HepG2 (cell line): ENCODE measurements around the gene NUTF2. TPM values are rescaled to one million over a fixed set of nuclear protein-coding genes. Genes with fewer than 3 reads are reported as not detected.

Experiments used
- ATM ChIP-seq: fragments of 450-650 bp; IDR thresholded peaks from 2 replicates; pipeline ENCODE4 v1.7.1; 2017; ENCODE audit warnings: mild to moderate bottlenecking, borderline replicate concordance
- BRCA1 ChIP-seq: sonication (generic); formaldehyde crosslinking; IDR thresholded peaks from 2 replicates; pipeline ENCODE4 v1.4.0; 2020; ENCODE audit warnings: missing genetic modification reagents
- BRF2 ChIP-seq: sonication (generic); formaldehyde crosslinking; IDR thresholded peaks from 2 replicates; pipeline ENCODE4 v1.8.1; 2022; ENCODE audit warnings: mild to moderate bottlenecking, missing genetic modification reagents
- CAMTA2 ChIP-seq: sonication (generic); formaldehyde crosslinking; IDR thresholded peaks from 2 replicates; pipeline ENCODE4 v1.4.0; 2020; ENCODE audit warnings: mild to moderate bottlenecking, missing genetic modification reagents, borderline replicate concordance
- CREB1 ChIP-seq, 2 experiments: fragments of 450-650 bp in 1 of 2; IDR thresholded peaks; 2 replicates each; pipeline ENCODE4 v1.6.1; 2016 to 2017; ENCODE audit warnings: control low read depth in 1 of 2, mild to moderate bottlenecking in 1 of 2, missing compliant biosample characterization in 1 of 2, missing genetic modification characterization in 1 of 2
- DMAP1 ChIP-seq: IDR thresholded peaks from 2 replicates; pipeline ENCODE4 v1.6.1; 2016
- ELF1 ChIP-seq: sonication (generic); formaldehyde crosslinking; IDR thresholded peaks from 2 replicates; pipeline ENCODE4 v1.4.0; 2020; ENCODE audit warnings: missing genetic modification reagents
- HDAC6 ChIP-seq: fragments of 200-600 bp; sonication (generic); IDR thresholded peaks from 2 replicates; pipeline ENCODE4 v1.7.0; 2017; ENCODE audit warnings: mild to moderate bottlenecking, antibody characterized with exemption, low read length, low read depth
- HNRNPK ChIP-seq: fragments of 200-400 bp; formaldehyde crosslinking; IDR thresholded peaks from 2 replicates; pipeline ENCODE4 v1.6.1; 2018; ENCODE audit warnings: low read length, low read depth, moderate library complexity, mild to moderate bottlenecking; ENCODE audit not compliant: poor library complexity, severe bottlenecking
- MIER3 ChIP-seq: IDR thresholded peaks from 2 replicates; pipeline ENCODE4 v1.6.1; 2016; ENCODE audit warnings: missing compliant biosample characterization, borderline replicate concordance
- MTF1 ChIP-seq: sonication (generic); formaldehyde crosslinking; IDR thresholded peaks from 2 replicates; pipeline ENCODE4 v1.5.0; 2020; ENCODE audit warnings: missing genetic modification reagents
- NFATC3 ChIP-seq: sonication (generic); formaldehyde crosslinking; IDR thresholded peaks from 2 replicates; pipeline ENCODE4 v1.5.1; 2020; ENCODE audit warnings: mild to moderate bottlenecking, missing genetic modification reagents
- NFKB2 ChIP-seq: sonication (generic); formaldehyde crosslinking; IDR thresholded peaks from 2 replicates; pipeline ENCODE4 v1.4.0; 2020; ENCODE audit warnings: missing genetic modification reagents, borderline replicate concordance
- POLR2G ChIP-seq: fragments of 200-400 bp; formaldehyde crosslinking; IDR thresholded peaks from 2 replicates; pipeline ENCODE4 v1.6.1; 2018; ENCODE audit warnings: mild to moderate bottlenecking, low read depth, low read length, moderate library complexity
- RELA ChIP-seq: sonication (generic); formaldehyde crosslinking; IDR thresholded peaks from 2 replicates; pipeline ENCODE4 v1.4.0; 2020; ENCODE audit warnings: missing genetic modification reagents
- SMYD3 ChIP-seq: sonication (generic); formaldehyde crosslinking; IDR thresholded peaks from 2 replicates; pipeline ENCODE4 v1.8.1; 2023; ENCODE audit warnings: mild to moderate bottlenecking, missing genetic modification reagents
- SRSF9 ChIP-seq: fragments of 200-400 bp; formaldehyde crosslinking; IDR thresholded peaks from 2 replicates; pipeline ENCODE4 v1.6.1; 2018; ENCODE audit warnings: borderline replicate concordance, mild to moderate bottlenecking, low read depth, low read length; ENCODE audit not compliant: insufficient read depth, poor library complexity, severe bottlenecking
- SSRP1 ChIP-seq: IDR thresholded peaks from 2 replicates; pipeline ENCODE4 v1.6.1; 2016; ENCODE audit warnings: control low read depth
- TCF12 ChIP-seq, 2 experiments: fragments of 450-650 bp in 1 of 2; sonication (generic) in 1 of 2; formaldehyde crosslinking in 1 of 2; IDR thresholded peaks; 2 replicates each; pipeline versions ENCODE4 v1.6.1 to v1.8.0; 2017 to 2022; ENCODE audit warnings: antibody characterized with exemption in 1 of 2, mild to moderate bottlenecking in 1 of 2, missing genetic modification reagents in 1 of 2, moderate library complexity in 1 of 2
- ZNF12 ChIP-seq: sonication (generic); formaldehyde crosslinking; IDR thresholded peaks from 2 replicates; pipeline ENCODE4 v1.5.0; 2020; ENCODE audit warnings: missing genetic modification reagents
- ZNF205 ChIP-seq: IDR thresholded peaks from 2 replicates; pipeline ENCODE4 v1.6.1; 2018; ENCODE audit warnings: missing biosample characterization, missing genetic modification reagents
- ZNF207 ChIP-seq: fragments of 450-650 bp; IDR thresholded peaks from 2 replicates; pipeline ENCODE4 v1.6.1; 2016; ENCODE audit warnings: antibody characterized with exemption, borderline replicate concordance
- ZNF33A ChIP-seq: sonication (generic); formaldehyde crosslinking; IDR thresholded peaks from 2 replicates; pipeline ENCODE4 v1.5.1; 2020; ENCODE audit warnings: missing genetic modification reagents, mild to moderate bottlenecking, moderate library complexity, borderline replicate concordance
- ZNF367 ChIP-seq: sonication (generic); formaldehyde crosslinking; IDR thresholded peaks from 2 replicates; pipeline ENCODE4 v1.4.0; 2020; ENCODE audit warnings: missing genetic modification reagents, borderline replicate concordance
- ZNF512 ChIP-seq: sonication (generic); formaldehyde crosslinking; IDR thresholded peaks from 2 replicates; pipeline ENCODE4 v1.4.0; 2020; ENCODE audit warnings: mild to moderate bottlenecking, missing genetic modification reagents
- ZNF547 ChIP-seq: sonication (generic); formaldehyde crosslinking; IDR thresholded peaks from 2 replicates; pipeline ENCODE4 v1.5.1; 2020; ENCODE audit warnings: mild to moderate bottlenecking, missing genetic modification reagents
- ZNF800 ChIP-seq: sonication (generic); formaldehyde crosslinking; IDR thresholded peaks from 2 replicates; pipeline ENCODE4 v1.4.0; 2020; ENCODE audit warnings: missing genetic modification reagents
- polyA plus RNA-seq, 8 experiments: library from polyadenylated mRNA; depleted of rRNA in 3 of 8; stranded (reverse) in 7 of 8; unstranded in 1 of 8; fragments of >200 nt; fragmentation: Illumina TruSeq in 4 of 8; extraction: Trizol in 4 of 8; gene quantifications; 2 replicates each; pipeline versions ENCODE4 v1.2.1 to v1.2.3, GENCODE V29; 2011 to 2016; ENCODE audit warnings: low read depth in 4 of 8, missing spikeins in 1 of 8, mixed read lengths in 1 of 8; ENCODE audit not compliant: insufficient read depth in 1 of 8
- total RNA-seq, 5 experiments: library from RNA; depleted of rRNA; stranded (reverse); fragments of >200 nt; fragmentation: Illumina TruSeq; extraction: Trizol; gene quantifications; 2 replicates each; pipeline ENCODE4 v1.2.3, GENCODE V29; 2016; ENCODE audit warnings: low read depth in 1 of 5

The NUTF2 gene
- total and polyA plus RNA-seq, 2 of the 13 experiments (the other 11 are each of a cell fraction or from before 2014, with no cell fraction given) = 168 to 214 TPM

GRCh38 chr16:67841816-67842508 lies 4.8 kb upstream of the NUTF2 start, which contains the start of gene THAP11 (continued):
- peak; percentile 84 for TF ChIP-seq MIER3 (CRISPR knock-in tag)
- TF ChIP-seq ZNF12 (CRISPR knock-in tag) = no peak
- TF ChIP-seq SRSF9 = no peak
- peak; percentile 49; the same call in 1 of the 2 replicates for TF ChIP-seq CREB1 (IDR thresholded peaks at IDR 0.05)
- peak; percentile 85 for TF ChIP-seq CREB1 (CRISPR knock-in tag; IDR thresholded peaks at IDR 0.05)
- TF ChIP-seq BRCA1 (CRISPR knock-in tag) = no peak
- no peak for TF ChIP-seq SSRP1 (CRISPR knock-in tag)
- TF ChIP-seq NFKB2 (CRISPR knock-in tag) = peak; percentile 55; the same call in 1 of the 2 replicates
- TF ChIP-seq ATM = no peak
- no peak for TF ChIP-seq ZNF512 (CRISPR knock-in tag)
- no peak for TF ChIP-seq HDAC6
- TF ChIP-seq TCF12 (IDR thresholded peaks at IDR 0.05) = no peak
- TF ChIP-seq TCF12 (CRISPR knock-in tag; IDR thresholded peaks at IDR 0.05) = no peak
- peak; percentile 90 for TF ChIP-seq ELF1 (CRISPR knock-in tag)
- TF ChIP-seq POLR2G = peak; percentile 83
- no peak for TF ChIP-seq CAMTA2 (CRISPR knock-in tag)
- no peak for TF ChIP-seq ZNF367 (CRISPR knock-in tag)
- peak; percentile 53; the same call in 1 of the 2 replicates for TF ChIP-seq DMAP1
- TF ChIP-seq ZNF33A (CRISPR knock-in tag) = no peak
- peak; percentile 88; the same call in 1 of the 2 replicates for TF ChIP-seq ZNF547 (CRISPR knock-in tag)
- TF ChIP-seq BRF2 (CRISPR knock-in tag) = peak; percentile 76; the same call in 1 of the 2 replicates
- no peak for TF ChIP-seq ZNF800 (CRISPR knock-in tag)
- no peak for TF ChIP-seq NFATC3 (CRISPR knock-in tag)
- TF ChIP-seq RELA = peak; percentile 90; the same call in 1 of the 2 replicates
- TF ChIP-seq ZNF205 (CRISPR knock-in tag) = peak; percentile 76; the same call in 1 of the 2 replicates
- no peak for TF ChIP-seq HNRNPK
- TF ChIP-seq MTF1 (CRISPR knock-in tag) = no peak
- TF ChIP-seq ZNF207 = no peak
- TF ChIP-seq SMYD3 (CRISPR knock-in tag) = peak; percentile 28; the same call in 1 of the 2 replicates
